ENCODE measurements around the gene ZMYND8.

DNA sequence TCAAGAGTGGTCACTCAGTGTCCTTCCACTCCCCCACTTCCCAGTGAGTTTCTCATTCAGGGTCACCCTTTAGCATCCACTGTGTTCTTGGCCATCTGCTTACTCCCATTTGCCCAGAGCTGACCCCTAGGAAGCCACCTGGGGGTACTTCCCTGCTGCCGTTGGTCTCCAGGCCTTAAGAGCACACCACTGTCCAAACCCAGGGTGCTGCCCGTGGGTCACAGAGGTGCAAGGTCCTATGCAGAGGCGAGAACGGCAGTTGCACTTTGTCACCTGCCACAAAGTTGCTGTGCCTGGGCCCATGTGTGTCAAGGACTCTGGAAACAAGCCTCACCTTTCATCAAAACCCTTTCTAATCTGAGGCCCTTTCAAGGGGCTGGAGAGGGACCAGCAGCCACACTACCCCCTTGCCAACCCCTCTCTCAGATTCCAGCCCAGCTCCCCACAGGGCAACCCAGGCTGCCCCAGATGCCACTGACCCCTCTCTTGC, 191.1 kb downstream of the ZMYND8 start:
- TF ChIP-seq, protein P1, sequence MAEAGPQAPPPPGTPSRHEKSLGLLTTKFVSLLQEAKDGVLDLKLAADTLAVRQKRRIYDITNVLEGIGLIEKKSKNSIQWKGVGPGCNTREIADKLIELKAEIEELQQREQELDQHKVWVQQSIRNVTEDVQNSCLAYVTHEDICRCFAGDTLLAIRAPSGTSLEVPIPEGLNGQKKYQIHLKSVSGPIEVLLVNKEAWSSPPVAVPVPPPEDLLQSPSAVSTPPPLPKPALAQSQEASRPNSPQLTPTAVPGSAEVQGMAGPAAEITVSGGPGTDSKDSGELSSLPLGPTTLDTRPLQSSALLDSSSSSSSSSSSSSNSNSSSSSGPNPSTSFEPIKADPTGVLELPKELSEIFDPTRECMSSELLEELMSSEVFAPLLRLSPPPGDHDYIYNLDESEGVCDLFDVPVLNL (IDR thresholded peaks at IDR 0.05; ENCODE audit: low read depth, low read length), result no peak
- TF ChIP-seq RAD21 (IDR thresholded peaks at IDR 0.05; ENCODE audit: insufficient read depth, low read depth, low read length) (no peak), POLR2A (IDR thresholded peaks at IDR 0.05; ENCODE audit: low read depth, low read length) (no peak), RAD51 (IDR thresholded peaks at IDR 0.05) (no peak), POLR2AphosphoS5 (IDR thresholded peaks at IDR 0.05; ENCODE audit: low read length) (no peak), YY1 (IDR thresholded peaks at IDR 0.05; ENCODE audit: low read depth, low read length) (no peak), BACH1 (IDR thresholded peaks at IDR 0.05; ENCODE audit: borderline replicate concordance) (no peak), TAF1 (IDR thresholded peaks at IDR 0.05; ENCODE audit: borderline replicate concordance, low read depth, low read length) (no peak), FOXM1 (IDR thresholded peaks at IDR 0.05; ENCODE audit: low read depth, low read length) (no peak), SMARCA5 (IDR thresholded peaks at IDR 0.05) (no peak)
- TF ChIP-seq, protein P2, sequence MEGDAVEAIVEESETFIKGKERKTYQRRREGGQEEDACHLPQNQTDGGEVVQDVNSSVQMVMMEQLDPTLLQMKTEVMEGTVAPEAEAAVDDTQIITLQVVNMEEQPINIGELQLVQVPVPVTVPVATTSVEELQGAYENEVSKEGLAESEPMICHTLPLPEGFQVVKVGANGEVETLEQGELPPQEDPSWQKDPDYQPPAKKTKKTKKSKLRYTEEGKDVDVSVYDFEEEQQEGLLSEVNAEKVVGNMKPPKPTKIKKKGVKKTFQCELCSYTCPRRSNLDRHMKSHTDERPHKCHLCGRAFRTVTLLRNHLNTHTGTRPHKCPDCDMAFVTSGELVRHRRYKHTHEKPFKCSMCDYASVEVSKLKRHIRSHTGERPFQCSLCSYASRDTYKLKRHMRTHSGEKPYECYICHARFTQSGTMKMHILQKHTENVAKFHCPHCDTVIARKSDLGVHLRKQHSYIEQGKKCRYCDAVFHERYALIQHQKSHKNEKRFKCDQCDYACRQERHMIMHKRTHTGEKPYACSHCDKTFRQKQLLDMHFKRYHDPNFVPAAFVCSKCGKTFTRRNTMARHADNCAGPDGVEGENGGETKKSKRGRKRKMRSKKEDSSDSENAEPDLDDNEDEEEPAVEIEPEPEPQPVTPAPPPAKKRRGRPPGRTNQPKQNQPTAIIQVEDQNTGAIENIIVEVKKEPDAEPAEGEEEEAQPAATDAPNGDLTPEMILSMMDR (IDR thresholded peaks at IDR 0.05 in 2 of 3, conservative IDR thresholded peaks at IDR 0.05 in 1 of 3; ENCODE audit: control insufficient read depth in 2 of 3, extremely low read depth in 1 of 3, insufficient read depth in 1 of 3, low read depth in 3 of 3, low read length in 3 of 3), result no peak
- TF ChIP-seq, protein P3, sequence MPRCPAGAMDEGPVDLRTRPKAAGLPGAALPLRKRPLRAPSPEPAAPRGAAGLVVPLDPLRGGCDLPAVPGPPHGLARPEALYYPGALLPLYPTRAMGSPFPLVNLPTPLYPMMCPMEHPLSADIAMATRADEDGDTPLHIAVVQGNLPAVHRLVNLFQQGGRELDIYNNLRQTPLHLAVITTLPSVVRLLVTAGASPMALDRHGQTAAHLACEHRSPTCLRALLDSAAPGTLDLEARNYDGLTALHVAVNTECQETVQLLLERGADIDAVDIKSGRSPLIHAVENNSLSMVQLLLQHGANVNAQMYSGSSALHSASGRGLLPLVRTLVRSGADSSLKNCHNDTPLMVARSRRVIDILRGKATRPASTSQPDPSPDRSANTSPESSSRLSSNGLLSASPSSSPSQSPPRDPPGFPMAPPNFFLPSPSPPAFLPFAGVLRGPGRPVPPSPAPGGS (IDR thresholded peaks at IDR 0.05; ENCODE audit: borderline replicate concordance, insufficient read depth, low read depth, low read length, poor library complexity, severe bottlenecking), result no peak
- TF ChIP-seq, protein P4, sequence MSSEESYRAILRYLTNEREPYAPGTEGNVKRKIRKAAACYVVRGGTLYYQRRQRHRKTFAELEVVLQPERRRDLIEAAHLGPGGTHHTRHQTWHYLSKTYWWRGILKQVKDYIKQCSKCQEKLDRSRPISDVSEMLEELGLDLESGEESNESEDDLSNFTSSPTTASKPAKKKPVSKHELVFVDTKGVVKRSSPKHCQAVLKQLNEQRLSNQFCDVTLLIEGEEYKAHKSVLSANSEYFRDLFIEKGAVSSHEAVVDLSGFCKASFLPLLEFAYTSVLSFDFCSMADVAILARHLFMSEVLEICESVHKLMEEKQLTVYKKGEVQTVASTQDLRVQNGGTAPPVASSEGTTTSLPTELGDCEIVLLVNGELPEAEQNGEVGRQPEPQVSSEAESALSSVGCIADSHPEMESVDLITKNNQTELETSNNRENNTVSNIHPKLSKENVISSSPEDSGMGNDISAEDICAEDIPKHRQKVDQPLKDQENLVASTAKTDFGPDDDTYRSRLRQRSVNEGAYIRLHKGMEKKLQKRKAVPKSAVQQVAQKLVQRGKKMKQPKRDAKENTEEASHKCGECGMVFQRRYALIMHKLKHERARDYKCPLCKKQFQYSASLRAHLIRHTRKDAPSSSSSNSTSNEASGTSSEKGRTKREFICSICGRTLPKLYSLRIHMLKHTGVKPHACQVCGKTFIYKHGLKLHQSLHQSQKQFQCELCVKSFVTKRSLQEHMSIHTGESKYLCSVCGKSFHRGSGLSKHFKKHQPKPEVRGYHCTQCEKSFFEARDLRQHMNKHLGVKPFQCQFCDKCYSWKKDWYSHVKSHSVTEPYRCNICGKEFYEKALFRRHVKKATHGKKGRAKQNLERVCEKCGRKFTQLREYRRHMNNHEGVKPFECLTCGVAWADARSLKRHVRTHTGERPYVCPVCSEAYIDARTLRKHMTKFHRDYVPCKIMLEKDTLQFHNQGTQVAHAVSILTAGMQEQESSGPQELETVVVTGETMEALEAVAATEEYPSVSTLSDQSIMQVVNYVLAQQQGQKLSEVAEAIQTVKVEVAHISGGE (CRISPR knock-in tag; IDR thresholded peaks at IDR 0.05), result no peak
- TF ChIP-seq, protein P5, sequence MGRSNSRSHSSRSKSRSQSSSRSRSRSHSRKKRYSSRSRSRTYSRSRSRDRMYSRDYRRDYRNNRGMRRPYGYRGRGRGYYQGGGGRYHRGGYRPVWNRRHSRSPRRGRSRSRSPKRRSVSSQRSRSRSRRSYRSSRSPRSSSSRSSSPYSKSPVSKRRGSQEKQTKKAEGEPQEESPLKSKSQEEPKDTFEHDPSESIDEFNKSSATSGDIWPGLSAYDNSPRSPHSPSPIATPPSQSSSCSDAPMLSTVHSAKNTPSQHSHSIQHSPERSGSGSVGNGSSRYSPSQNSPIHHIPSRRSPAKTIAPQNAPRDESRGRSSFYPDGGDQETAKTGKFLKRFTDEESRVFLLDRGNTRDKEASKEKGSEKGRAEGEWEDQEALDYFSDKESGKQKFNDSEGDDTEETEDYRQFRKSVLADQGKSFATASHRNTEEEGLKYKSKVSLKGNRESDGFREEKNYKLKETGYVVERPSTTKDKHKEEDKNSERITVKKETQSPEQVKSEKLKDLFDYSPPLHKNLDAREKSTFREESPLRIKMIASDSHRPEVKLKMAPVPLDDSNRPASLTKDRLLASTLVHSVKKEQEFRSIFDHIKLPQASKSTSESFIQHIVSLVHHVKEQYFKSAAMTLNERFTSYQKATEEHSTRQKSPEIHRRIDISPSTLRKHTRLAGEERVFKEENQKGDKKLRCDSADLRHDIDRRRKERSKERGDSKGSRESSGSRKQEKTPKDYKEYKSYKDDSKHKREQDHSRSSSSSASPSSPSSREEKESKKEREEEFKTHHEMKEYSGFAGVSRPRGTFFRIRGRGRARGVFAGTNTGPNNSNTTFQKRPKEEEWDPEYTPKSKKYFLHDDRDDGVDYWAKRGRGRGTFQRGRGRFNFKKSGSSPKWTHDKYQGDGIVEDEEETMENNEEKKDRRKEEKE (IDR thresholded peaks at IDR 0.05), result no peak

Data from GM12878 (cell line).